Activated T-helper 17 cell treated with anti-CD3 and anti-CD28 coated beads, Interleukin-2, amount 50 U/mL, for 72 hours (primary cell): ENCODE measurements around the gene PCDH19. TPM values are rescaled to one million over a fixed set of nuclear protein-coding genes. Genes with fewer than 3 reads are reported as not detected.
A peak's percentile ranks its signal among the peaks of the same experiment; 100 is the strongest.
"Not testable (repeated sequence)": the region's sequence is repeated elsewhere in the genome, so short reads cannot be mapped to it uniquely, and the experiment has no call there.

ENCODE experiments used
- ATAC-seq: fragments of 150-1000 bp; cut with Tn5 transposase; replicated peaks from 2 replicates; pipeline ENCODE4 v1.10.0; 2021; ENCODE audit warnings: mild to moderate bottlenecking, moderate library complexity
- H3K27ac Mint-ChIP-seq: one replicate; pipeline ENCODE4 v1.8.0; 2022; ENCODE audit warnings: mixed read lengths
- H3K27me3 Mint-ChIP-seq: one replicate; pipeline ENCODE4 v1.8.0; 2022; ENCODE audit warnings: mixed read lengths
- H3K36me3 Mint-ChIP-seq: one replicate; pipeline ENCODE4 v1.8.0; 2022; ENCODE audit warnings: low read depth, mild to moderate bottlenecking, mixed read lengths
- H3K4me1 Mint-ChIP-seq: one replicate; pipeline ENCODE4 v1.8.0; 2022; ENCODE audit warnings: mixed read lengths
- H3K4me3 Mint-ChIP-seq: one replicate; pipeline ENCODE4 v1.8.0; 2022; ENCODE audit warnings: mild to moderate bottlenecking, mixed read lengths
- H3K9me3 Mint-ChIP-seq: one replicate; pipeline ENCODE4 v1.8.0; 2022; ENCODE audit warnings: mixed read lengths
- total RNA-seq, 2 donors: library from RNA; stranded (reverse); gene quantifications; one replicate each; pipeline ENCODE4 v1.2.3, GENCODE V29; 2022

PCDH19 gene, protein sequence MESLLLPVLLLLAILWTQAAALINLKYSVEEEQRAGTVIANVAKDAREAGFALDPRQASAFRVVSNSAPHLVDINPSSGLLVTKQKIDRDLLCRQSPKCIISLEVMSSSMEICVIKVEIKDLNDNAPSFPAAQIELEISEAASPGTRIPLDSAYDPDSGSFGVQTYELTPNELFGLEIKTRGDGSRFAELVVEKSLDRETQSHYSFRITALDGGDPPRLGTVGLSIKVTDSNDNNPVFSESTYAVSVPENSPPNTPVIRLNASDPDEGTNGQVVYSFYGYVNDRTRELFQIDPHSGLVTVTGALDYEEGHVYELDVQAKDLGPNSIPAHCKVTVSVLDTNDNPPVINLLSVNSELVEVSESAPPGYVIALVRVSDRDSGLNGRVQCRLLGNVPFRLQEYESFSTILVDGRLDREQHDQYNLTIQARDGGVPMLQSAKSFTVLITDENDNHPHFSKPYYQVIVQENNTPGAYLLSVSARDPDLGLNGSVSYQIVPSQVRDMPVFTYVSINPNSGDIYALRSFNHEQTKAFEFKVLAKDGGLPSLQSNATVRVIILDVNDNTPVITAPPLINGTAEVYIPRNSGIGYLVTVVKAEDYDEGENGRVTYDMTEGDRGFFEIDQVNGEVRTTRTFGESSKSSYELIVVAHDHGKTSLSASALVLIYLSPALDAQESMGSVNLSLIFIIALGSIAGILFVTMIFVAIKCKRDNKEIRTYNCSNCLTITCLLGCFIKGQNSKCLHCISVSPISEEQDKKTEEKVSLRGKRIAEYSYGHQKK (N-terminal part only)
- not detected for total RNA-seq

DNA sequence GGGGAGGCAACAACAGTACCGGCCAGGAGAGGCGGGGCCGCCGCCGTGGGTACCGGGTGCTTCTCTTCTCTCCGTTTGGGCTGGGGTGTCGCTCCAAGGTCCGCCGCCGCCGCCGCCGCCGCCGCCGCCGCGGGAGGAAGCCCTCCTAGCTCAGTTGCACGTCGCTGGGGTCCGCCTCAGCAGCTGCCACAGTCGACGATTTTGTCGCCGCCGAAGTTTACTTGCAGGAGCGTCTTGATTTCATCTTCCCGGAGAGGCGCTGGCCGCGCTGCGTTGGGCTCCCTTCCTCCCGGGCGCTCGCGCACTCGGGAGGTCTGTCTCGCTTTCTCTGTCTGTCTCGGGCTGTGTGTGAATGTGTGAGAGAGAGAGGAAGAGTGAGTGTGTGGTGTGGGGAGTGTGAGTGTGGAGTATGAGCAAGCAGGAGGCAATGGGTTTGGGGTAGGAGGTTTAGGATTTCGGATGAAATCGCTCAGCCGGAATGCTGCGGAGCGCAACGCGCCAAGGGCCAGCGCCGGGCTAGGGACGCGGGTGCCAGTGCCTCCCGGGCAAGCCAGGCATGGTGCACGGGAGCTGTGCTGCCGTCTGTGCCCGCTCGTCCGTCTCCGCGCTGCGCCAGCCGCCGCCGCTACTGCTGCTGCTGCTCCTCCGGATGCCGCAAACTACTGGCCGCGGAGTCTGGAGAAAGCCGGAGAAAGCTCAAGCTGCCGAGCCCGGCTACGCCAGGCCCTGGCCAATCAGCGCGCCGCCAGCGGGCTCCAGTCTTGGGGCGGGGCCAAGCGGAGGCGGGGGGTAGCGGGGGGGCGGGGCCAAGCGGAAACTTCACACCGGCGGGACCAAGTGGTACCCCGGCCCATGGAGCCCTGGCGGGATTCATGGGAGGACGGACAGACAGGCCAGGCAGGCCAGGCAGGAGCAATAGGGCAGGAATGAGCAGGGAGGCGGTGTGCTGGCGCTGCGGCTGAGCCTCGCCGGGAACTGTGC is at the start of gene PCDH19:
Gene PCDH19 (minus strand): TSS at position 664 of the 981 bp plus-strand sequence. CDS start 1,676 bp downstream, outside the sequence.
- Mint-ChIP-seq H3K4me1 (peaks cover 5% of the 10 kb centered on the region), H3K4me3 (peak within 1 kb of the TSS; percentile 64), H3K27ac (no peak within 1 kb of the TSS), H3K36me3 (no peaks in the 10 kb centered on the region), H3K9me3 (no peaks in the 10 kb centered on the region), H3K27me3 (peaks cover 29% of the 10 kb centered on the region)
- peak; percentile 63 for ATAC-seq

DNA sequence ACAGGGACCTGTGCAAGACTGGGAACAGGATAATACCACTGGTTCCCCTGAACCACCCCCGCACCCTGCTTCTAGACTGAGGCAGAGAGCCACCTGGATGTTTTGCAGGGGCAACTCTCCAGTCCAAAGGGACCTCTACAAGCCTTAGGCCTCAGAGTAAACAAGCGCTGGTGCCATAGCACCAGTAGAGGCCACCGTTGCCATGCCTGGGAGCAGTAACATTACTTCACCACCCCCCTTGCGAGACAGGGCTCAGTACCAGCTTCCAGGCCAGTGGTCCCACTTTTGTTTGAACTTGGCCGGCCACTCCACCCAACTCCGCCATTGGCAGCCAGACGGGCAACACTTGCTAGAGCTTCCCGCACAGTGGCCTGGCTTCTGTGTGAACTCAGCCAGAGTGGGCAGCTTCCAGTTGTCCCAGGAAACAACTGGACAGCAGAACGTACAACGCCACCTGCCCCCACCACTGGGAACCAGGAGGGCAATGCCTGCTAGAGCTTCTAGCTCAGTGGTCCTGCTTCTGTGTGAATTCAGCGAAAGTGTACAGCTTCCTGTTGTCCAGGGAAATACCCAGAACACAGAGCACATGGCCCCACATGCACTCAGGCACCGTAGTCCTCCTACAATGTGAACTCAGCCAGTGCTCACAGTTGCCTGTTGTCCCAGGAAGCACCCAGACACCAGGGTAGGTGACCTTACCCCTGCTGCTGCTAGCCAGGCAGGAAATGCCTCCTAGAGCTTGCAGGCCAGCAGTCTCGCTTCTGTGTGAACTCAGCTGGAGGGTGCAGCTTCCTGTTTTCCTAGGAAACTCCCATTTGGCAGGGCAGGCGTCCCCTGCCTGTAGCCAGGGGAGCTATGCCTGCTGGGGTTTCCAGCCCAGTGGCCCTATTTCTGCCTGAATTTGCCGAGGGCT is 39.9 kb upstream of the PCDH19 start:
- H3K9me3 Mint-ChIP-seq, result no peaks in the 10 kb centered on the region
- H3K4me1 Mint-ChIP-seq, result no peaks in the 10 kb centered on the region
- H3K27me3 Mint-ChIP-seq, result peaks cover 21% of the 10 kb centered on the region
- no peaks in the 10 kb centered on the region for H3K36me3 Mint-ChIP-seq
- no peak overlapping the region for H3K4me3 Mint-ChIP-seq
- no peak overlapping the region for H3K27ac Mint-ChIP-seq
- no peak for ATAC-seq

- no peaks in the 10 kb centered on the region for H3K36me3 Mint-ChIP-seq
- H3K27me3 Mint-ChIP-seq, result peaks cover 15% of the 10 kb centered on the region
- no peaks in the 10 kb centered on the region for H3K9me3 Mint-ChIP-seq
- H3K4me1 Mint-ChIP-seq, result no peaks in the 10 kb centered on the region
- H3K27ac Mint-ChIP-seq, result no peak overlapping the region
- no peak overlapping the region for H3K4me3 Mint-ChIP-seq
- no peak for ATAC-seq
Measured at GRCh38 chrX:100447655-100448397, 37.8 kb upstream of the PCDH19 start.

GRCh38 chrX:100445593-100445992 is 35.5 kb upstream of the PCDH19 start:
- H3K9me3 Mint-ChIP-seq, result no peaks in the 10 kb centered on the region
- no peaks in the 10 kb centered on the region for H3K4me1 Mint-ChIP-seq
- no peak overlapping the region for H3K27ac Mint-ChIP-seq
- no peak overlapping the region for H3K4me3 Mint-ChIP-seq
- ATAC-seq, result no peak
- no peaks in the 10 kb centered on the region for H3K36me3 Mint-ChIP-seq
- H3K27me3 Mint-ChIP-seq, result no peaks in the 10 kb centered on the region

- not testable (repeated sequence) for H3K27ac Mint-ChIP-seq, H3K9me3 Mint-ChIP-seq, H3K27me3 Mint-ChIP-seq, H3K4me3 Mint-ChIP-seq, ATAC-seq, H3K36me3 Mint-ChIP-seq, H3K4me1 Mint-ChIP-seq
Measured at GRCh38 chrX:100441321-100441720, 31.2 kb upstream of the PCDH19 start.

GRCh38 chrX:100440006-100440405 is 29.9 kb upstream of the PCDH19 start:
- Mint-ChIP-seq H3K9me3 (no peaks in the 10 kb centered on the region), H3K27me3 (no peaks in the 10 kb centered on the region)

DNA sequence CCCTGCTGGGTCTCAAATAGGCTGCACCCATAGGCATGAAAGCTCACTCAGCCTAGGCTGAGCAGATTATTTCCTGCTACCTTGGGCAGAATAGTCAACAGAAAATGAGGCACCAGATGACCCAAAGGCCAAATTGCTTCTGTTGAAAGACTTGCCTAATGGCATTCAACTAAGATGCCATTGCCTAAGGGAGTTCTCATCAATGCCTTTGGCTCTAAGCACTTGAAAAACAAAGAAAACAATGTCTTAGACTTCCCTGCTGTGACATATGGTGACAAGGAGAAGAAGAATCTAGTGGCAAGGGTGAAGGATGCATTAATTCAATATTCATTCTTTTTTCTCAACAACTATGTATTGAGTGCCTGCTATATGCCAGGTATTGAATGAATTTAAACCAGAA is 25.7 kb upstream of the PCDH19 start:
- Mint-ChIP-seq H3K9me3 (no peaks in the 10 kb centered on the region), H3K36me3 (no peaks in the 10 kb centered on the region), H3K27me3 (peaks cover 4% of the 10 kb centered on the region), H3K27ac (no peak overlapping the region), H3K4me3 (no peak overlapping the region), H3K4me1 (no peaks in the 10 kb centered on the region)
- no peak for ATAC-seq

More at GRCh38 chrX:100440006-100440405, 29.9 kb upstream of the PCDH19 start:
- Mint-ChIP-seq H3K36me3 (no peaks in the 10 kb centered on the region), H3K27ac (no peak overlapping the region), H3K4me1 (no peaks in the 10 kb centered on the region), H3K4me3 (no peak overlapping the region)
- no peak for ATAC-seq

DNA sequence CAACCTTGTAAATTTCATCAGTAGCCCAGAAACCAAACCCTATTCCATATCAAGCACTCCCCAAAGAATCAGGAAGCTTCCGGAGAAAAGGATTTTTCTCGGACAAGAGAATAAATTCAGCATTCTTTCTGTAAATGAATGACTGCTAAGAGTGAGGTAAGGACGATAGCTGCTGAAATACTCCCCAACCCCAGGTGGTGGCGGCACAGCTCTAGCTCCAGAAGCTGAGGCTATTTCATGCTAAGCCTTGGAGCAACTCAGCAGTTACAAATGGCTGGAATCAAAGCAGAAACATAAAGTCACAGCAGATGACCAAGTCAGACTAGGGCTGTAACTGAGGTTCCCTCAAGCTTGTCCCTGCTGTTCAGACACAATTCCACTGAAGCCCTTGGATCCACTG is 13.9 kb upstream of the PCDH19 start:
- Mint-ChIP-seq H3K36me3 (no peaks in the 10 kb centered on the region), H3K9me3 (no peaks in the 10 kb centered on the region), H3K4me3 (no peak overlapping the region), H3K27ac (no peak overlapping the region), H3K27me3 (no peaks in the 10 kb centered on the region), H3K4me1 (no peaks in the 10 kb centered on the region)
- no peak for ATAC-seq

DNA sequence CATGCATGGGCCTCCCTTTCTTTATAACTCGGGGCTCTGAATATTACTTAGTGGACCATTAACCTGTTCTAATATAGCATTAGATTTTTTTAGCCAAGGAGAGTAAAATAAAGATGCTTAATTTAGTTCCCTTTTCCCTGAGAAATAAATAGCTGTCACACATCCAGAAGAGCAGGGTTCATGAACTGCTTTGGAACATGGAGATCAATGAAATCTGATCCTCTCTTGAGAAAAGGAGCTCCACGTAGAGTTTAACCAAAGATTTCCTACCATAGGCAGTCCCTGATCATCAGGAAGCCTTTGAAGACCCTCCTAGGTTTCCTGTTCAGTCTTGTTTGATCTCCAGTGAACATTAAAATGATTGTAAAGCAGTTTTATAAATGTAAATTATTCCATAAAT is 8.5 kb upstream of the PCDH19 start:
- ATAC-seq, result no peak
- Mint-ChIP-seq H3K4me3 (no peak overlapping the region), H3K36me3 (no peaks in the 10 kb centered on the region), H3K27me3 (no peaks in the 10 kb centered on the region), H3K4me1 (no peaks in the 10 kb centered on the region), H3K9me3 (no peaks in the 10 kb centered on the region), H3K27ac (no peak overlapping the region)

- Mint-ChIP-seq H3K9me3 (no peaks in the 10 kb centered on the region), H3K4me1 (peaks cover 5% of the 10 kb centered on the region), H3K27me3 (peaks cover 5% of the 10 kb centered on the region), H3K4me3 (no peak overlapping the region), H3K36me3 (no peaks in the 10 kb centered on the region), H3K27ac (no peak overlapping the region)
- no peak for ATAC-seq
Measured at GRCh38 chrX:100417681-100418080, 7.6 kb upstream of the PCDH19 start.

DNA sequence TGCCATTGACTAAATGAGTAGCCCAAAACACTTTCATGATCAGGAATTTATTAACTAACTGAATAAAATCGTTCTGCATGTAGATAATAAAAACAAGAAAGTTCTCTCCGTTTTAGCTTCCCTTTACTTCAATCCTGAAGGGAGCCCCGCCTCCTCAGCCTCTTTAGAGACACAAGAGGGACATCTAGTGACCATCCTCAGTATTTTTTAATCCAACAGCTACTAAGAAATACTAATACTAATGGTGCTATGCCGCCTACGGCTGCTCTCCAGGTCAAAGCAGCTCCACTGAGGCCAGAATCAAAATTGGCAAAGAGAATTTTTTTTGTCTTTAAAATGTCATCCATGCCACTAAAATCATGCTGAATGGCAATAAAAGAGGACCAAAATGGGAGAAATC is 3.2 kb upstream of the PCDH19 start:
- no peaks in the 10 kb centered on the region for H3K36me3 Mint-ChIP-seq
- ATAC-seq, result no peak
- no peak overlapping the region for H3K27ac Mint-ChIP-seq
- peaks cover 5% of the 10 kb centered on the region for H3K4me1 Mint-ChIP-seq
- H3K4me3 Mint-ChIP-seq, result peak overlapping the region; percentile 64
- H3K9me3 Mint-ChIP-seq, result no peaks in the 10 kb centered on the region
- peaks cover 17% of the 10 kb centered on the region for H3K27me3 Mint-ChIP-seq

- no peaks in the 10 kb centered on the region for H3K36me3 Mint-ChIP-seq
- ATAC-seq, result no peak
- peaks cover 17% of the 10 kb centered on the region for H3K27me3 Mint-ChIP-seq
- H3K9me3 Mint-ChIP-seq, result no peaks in the 10 kb centered on the region
- H3K4me3 Mint-ChIP-seq, result peak overlapping the region; percentile 64
- H3K27ac Mint-ChIP-seq, result no peak overlapping the region
- peaks cover 5% of the 10 kb centered on the region for H3K4me1 Mint-ChIP-seq
Measured at GRCh38 chrX:100411802-100412715, 2.0 kb upstream of the PCDH19 start.
